GM12873 (cell line): ENCODE results near the gene ASPN.

Experiments
- CTCF ChIP-seq: IDR thresholded peaks from 2 replicates; pipeline ENCODE4 v1.5.1; 2012; ENCODE audit warnings: low read depth, mild to moderate bottlenecking, moderate library complexity, low read length, control low read depth; ENCODE audit not compliant: insufficient read depth; ENCODE audit errors: missing control alignments

The ASPN gene

GRCh38 chr9:92494856-92495255, 12.6 kb upstream of the ASPN start:
- no peak for TF ChIP-seq CTCF

DNA sequence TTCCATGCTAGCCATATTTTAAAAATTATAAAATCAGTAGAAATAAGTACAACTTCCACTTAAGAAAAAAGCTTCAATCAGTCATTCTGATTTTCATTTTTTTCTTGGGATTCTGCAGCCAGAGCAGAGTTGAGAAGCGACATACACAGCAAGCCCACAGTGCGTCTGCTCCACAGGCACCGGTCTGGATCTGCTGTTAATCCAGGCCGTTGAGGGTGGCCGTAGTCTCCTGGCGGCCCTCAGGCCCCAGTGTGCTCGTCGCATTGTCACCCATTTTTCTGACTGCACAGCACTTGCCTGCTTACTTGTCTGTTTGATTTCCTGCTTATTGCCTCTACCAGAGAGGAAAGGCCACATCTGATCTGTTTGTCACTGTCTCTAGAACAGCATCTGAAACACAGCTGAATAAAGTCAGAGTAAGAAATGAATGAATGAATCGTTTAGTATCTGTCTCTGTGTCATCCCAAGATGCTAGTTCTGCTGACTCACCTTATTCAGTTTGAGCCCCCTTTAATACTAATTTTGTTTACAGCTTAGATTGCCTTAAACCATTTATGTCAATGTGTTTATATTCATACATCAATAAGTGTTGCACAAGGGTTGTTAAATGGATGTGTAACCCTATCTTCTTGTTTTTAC, 11.6 kb upstream of the ASPN start:
- no peak for TF ChIP-seq CTCF

- no peak for TF ChIP-seq CTCF
Observed at GRCh38 chr9:92492781-92493401, 10.6 kb upstream of the ASPN start.

DNA sequence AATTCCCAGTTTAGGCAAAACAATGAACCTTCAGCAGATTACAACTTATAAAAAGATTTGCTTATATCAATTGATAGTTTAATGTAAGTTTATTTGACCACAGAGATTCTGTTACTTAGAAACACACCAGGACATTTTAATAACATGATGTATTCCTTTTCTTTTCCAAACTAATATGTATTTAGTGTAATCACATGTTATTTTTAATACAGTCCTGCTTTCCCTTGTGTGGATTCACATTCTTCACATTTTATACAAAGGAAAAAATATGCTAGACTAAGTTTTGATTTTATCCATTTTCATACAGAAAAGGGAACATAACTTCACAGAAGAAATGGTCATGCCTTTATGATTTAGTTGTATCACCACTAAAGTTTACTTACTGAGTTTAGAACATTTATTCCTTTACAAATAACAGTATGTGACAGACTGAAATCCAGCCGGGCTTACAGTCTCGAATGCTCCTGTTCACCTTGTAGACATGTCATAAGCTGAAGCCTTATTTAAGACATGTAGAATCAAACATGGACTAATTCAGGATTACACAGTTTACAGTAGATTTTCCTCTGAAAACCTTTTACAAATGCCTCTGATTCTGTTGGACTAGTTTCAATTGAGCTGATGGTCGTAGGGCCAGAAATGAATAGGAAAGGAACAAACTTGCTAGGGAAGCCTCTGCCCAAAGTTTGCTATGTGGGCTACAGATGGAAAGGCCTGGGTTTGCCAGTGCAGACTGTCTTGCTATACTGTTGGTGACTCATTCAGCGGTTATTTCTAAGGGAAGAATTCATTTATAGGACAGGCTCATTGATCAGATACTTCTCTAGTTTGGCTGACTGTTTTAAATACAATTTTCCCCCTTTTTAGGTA, 6.6 kb upstream of the ASPN start:
- no peak for TF ChIP-seq CTCF

- no peak for TF ChIP-seq CTCF
Observed at GRCh38 chr9:92486371-92486770, 4.1 kb upstream of the ASPN start.

DNA sequence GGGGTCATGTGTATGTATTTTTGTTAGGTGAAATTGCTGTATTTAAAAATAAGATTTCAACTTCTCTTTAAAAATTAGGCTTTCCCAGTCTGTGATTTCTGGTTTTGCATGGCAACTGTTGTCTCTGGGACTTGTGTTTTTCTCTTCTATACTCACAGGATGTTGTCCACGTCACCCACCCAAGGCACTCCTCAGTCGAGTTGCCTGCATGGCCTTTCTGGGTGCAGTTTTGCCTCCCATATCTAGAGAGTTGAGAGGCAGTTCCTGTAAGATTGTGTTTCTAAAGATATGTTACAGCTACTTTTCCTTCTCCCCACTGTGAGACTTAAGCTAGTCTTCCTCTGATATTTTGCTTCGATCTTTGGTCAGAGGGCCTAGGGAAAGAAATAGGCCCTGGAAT, 2.3 kb upstream of the ASPN start:
- no peak for TF ChIP-seq CTCF

DNA sequence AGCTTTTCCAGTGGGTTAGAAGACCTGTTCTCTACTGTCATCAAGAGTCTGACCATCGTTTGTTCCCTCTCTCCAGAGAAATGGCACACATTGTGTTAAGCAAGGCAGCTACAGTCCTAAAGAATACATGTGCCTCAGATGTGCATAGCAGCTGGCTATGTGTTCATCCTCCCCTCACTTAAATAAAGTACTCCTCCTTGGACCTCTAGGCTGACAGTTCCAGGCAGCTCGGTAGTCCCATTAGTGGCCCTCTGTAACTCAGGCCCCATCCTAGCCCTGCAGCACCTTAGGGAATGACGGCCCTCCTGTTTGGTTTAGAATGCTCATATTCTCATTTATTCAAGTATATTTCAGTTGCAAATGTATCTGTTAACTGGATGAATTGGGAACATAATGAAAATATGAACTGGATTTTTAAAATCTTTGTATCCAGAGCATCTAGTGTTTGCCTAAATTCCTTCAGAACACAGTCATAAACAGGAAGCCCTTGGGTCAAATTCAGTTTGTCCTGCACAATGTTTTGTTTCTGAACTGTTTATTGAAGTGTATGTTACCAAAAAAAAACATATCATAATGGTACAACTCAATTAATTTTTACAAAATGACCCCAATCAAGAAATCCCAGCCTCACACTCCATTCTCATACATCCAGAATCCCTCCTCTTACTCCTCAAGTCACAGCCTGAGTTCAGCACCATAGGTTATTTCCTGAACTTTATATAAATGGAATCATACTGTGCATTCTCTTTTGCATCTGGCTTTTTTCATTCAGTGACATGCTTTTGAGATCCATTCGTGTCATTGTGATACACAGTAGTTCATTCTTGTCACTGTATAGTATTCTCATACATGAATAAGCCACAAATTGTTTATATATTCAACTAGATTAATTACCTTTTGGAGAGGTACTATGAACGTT, 1.6 kb upstream of the ASPN start:
- no peak for TF ChIP-seq CTCF
